Cardiac septum (tissue), 1 donor: ENCODE measurements around the gene CNTNAP5. TPM values are rescaled to one million over a fixed set of nuclear protein-coding genes. Genes with fewer than 3 reads are reported as not detected.

ENCODE experiments used
- DNase-seq: peaks from one replicate; pipeline ENCODE4 v3.0.0-alpha.2; 2020; ENCODE audit warnings: low spot score
- intact Hi-C: fragments of 100-400 bp; cut with DNase I; formaldehyde crosslinking; loops from one replicate; pipeline ENCODE4 v1.14.0; 2022
- long read RNA-seq: library from polyadenylated mRNA; unstranded; transcript quantifications from one replicate; pipeline ENCODE4 v2.0.0, GENCODE V29; 2021
- total RNA-seq: library from RNA; stranded (reverse); fragmentation: NEBNext Ultra II Directional; extraction: Animal tissue kit (Norgen Biotek cat#: 25700); gene quantifications from one replicate; pipeline ENCODE4 v1.2.1, GENCODE V29; 2021
- donor health status: DM: no; HTN: no; CAD: no.

CNTNAP5 gene
- total RNA-seq = not detected
- long read RNA-seq = 0 reads

- intact Hi-C loops = loop anchor here (5.0 kb wide), 1 partner anchor 782 kb away; no protein-coding TSS in a partner anchor
These were observed at the start of gene CNTNAP5 for GRCh38 chr2:124025171-124025580. Gene CNTNAP5 (plus strand): TSS chr2:124025287. CDS start chr2:124025651, 364 bp downstream.

GRCh38 chr2:123976054-123976648 is 48.9 kb upstream of the CNTNAP5 start:
- no peak for DNase-seq

More at GRCh38 chr2:124025171-124025580, at the start of gene CNTNAP5:
- no peak for DNase-seq

GRCh38 chr2:123993728-123994323 is 31.3 kb upstream of the CNTNAP5 start:
- no peak for DNase-seq
- intact Hi-C loops = no loop called here

More at GRCh38 chr2:123976054-123976648, 48.9 kb upstream of the CNTNAP5 start:
- intact Hi-C loops = no loop called here

GRCh38 chr2:123999681-124000080 is 25.4 kb upstream of the CNTNAP5 start:
- intact Hi-C loops = no loop called here
- DNase-seq = no peak

GRCh38 chr2:124001696-124002430 is 23.2 kb upstream of the CNTNAP5 start:
- no peak for DNase-seq
- intact Hi-C loops = no loop called here

GRCh38 chr2:124018890-124019289 is 6.2 kb upstream of the CNTNAP5 start:
- intact Hi-C loops = no loop called here
- no peak for DNase-seq

GRCh38 chr2:124024561-124025170 is 421 bp upstream of the CNTNAP5 start:
- intact Hi-C loops = loop anchor here (5.0 kb wide), 1 partner anchor 783 kb away; no protein-coding TSS in a partner anchor
- no peak for DNase-seq

GRCh38 chr2:124025891-124026434 is 876 bp downstream of the CNTNAP5 start:
- no peak for DNase-seq
- intact Hi-C loops = loop anchor here (5.0 kb wide), 1 partner anchor 781 kb away; no protein-coding TSS in a partner anchor

- intact Hi-C loops = loop anchor here (5.0 kb wide), 1 partner anchor 781 kb away; no protein-coding TSS in a partner anchor
- no peak for DNase-seq
These were observed 1.4 kb downstream of the CNTNAP5 start for GRCh38 chr2:124026503-124026902.

- intact Hi-C loops = loop anchor here (5.0 kb wide), 1 partner anchor 780 kb away; no protein-coding TSS in a partner anchor
- no peak for DNase-seq
These were observed 2.1 kb downstream of the CNTNAP5 start for GRCh38 chr2:124027182-124027581.

GRCh38 chr2:124032799-124033198 is 7.7 kb downstream of the CNTNAP5 start:
- DNase-seq = no peak
- intact Hi-C loops = no loop called here

- DNase-seq = no peak
- intact Hi-C loops = no loop called here
These were observed 9.2 kb downstream of the CNTNAP5 start for GRCh38 chr2:124034265-124034664.

GRCh38 chr2:124035001-124035400 is 9.9 kb downstream of the CNTNAP5 start:
- intact Hi-C loops = no loop called here
- no peak for DNase-seq

- intact Hi-C loops = no loop called here
These were observed 13.9 kb downstream of the CNTNAP5 start for GRCh38 chr2:124039032-124039431.

GRCh38 chr2:124039762-124040291 is 14.7 kb downstream of the CNTNAP5 start:
- no peak for DNase-seq
- intact Hi-C loops = no loop called here

More at GRCh38 chr2:124039032-124039431, 13.9 kb downstream of the CNTNAP5 start:
- no peak for DNase-seq

- DNase-seq = no peak
- intact Hi-C loops = no loop called here
These were observed 20.8 kb downstream of the CNTNAP5 start for GRCh38 chr2:124045894-124046293.

- intact Hi-C loops = no loop called here
- DNase-seq = no peak
These were observed 21.2 kb downstream of the CNTNAP5 start for GRCh38 chr2:124046332-124046731.

- no peak for DNase-seq
- intact Hi-C loops = no loop called here
These were observed 23.0 kb downstream of the CNTNAP5 start for GRCh38 chr2:124048102-124048501.

- intact Hi-C loops = no loop called here
- no peak for DNase-seq
These were observed 23.6 kb downstream of the CNTNAP5 start for GRCh38 chr2:124048664-124049063.
